GM21723 (cell line): ENCODE measurements around the gene ANKRD60.

ENCODE experiments used
- ATAC-seq: cut with Tn5 transposase; IDR thresholded peaks from one replicate; pipeline ENCODE4 v1.9.1; 2021; ENCODE audit warnings: mild to moderate bottlenecking, moderate library complexity; ENCODE audit not compliant: unreplicated experiment

The ANKRD60 gene

DNA sequence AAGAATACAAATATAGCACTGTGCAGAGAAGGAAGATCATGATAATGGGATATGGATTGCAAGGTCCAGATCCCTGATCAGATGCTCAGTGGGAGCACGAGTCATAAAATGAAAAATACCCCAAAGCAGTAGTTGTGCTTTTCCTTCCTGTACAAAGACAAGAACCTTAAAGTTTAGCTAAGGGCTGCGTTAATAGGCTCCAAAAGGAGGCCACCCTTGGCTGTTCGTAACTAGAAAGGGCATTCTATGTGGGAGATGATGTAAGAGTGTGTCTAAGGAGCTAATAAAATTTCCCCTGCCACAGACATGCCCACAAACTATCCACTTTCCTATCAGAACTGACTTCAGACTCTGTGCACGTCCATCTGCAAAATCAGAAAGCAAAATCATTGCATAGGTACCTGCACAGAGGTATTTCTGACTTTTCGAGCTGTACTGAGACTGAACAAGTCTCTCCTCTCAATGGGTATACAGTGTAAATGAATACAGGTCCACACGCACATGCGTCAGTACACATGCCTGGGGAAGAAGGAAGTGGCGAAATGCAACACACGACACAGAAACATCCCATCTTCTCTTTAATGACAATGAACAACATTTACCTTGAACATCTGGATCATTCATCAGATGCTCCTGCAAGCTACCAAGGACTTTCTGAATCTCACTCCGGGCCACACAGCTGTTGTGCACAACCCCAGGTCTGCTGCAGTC is 16.9 kb upstream of the ANKRD60 start:
- no peak for ATAC-seq

DNA sequence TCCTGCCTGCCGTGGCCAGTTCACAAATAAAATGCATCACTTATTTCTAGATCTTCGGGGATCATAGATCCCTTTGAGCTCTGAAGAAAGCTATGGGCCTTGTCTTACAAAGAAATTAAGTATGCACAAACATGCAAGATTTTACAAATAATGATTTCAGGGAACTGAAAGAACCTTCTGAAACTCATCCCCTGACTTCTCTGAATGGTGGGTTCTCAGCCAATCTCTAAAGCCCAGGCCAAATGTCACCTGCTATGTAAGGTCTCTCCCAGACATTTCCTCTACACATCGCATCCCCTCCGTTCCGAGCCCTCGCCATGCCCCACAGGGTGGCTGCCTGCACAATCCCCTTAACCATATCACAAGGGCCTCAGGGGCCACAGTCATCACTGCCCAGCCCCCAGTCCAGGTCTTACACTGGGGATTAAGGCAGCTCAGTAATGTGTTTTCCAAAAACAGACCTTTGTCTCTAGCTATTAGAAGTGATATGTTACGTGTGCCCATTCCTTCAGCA is 16.1 kb upstream of the ANKRD60 start:
- ATAC-seq: no peak

DNA sequence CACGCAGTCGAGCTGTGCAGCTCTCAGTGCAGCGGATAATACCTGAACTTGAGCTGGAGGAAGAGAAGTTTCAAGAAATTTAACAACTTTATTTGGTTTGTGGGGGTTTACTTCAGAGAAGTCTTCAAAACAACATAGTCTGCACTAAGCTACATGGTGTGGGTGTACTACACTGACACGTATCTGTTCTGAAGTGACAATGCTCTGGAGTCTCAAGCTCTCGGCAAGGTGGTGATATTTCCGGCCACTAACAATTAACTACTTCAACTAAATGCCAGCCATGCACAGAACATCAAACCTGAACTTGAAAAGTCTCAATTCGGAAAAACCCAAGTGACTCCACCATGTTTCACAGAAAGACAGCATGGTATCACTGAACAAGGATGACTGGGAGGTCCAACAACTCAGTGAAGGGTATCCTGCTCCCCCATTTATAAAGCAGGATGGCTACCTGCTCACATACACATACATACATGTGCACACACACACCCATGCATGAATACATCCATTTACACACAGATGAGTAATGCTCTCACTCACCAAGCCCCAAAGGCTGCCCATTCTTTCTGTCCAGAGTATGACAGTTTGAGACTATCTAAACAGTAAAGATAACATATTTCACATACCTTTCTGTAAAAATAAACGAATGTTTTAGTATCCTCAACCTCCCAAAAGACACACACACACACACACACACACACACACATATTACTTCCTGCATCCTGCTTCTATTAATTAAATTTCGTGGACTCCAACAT is 15.4 kb upstream of the ANKRD60 start:
- ATAC-seq: no peak

DNA sequence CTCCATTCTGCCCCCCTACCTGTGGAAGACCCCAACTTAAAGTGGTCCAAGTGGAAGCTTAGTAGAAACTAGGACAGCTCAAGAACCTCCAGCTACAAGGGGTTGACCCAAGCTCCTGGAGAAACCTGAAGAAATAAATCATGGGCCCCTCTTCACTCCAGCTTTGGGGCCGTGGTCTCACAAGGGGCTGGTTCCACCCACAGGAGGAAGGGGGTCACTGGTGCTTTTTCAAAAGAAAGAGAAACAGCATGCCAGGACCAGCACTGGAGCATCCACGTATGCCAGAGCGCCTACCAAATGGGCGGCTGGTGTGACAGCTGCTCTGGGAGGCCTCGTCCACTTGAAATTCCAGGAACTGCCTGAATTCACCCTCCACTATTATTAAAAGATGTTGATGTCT is 14.4 kb upstream of the ANKRD60 start:
- ATAC-seq: no peak

DNA sequence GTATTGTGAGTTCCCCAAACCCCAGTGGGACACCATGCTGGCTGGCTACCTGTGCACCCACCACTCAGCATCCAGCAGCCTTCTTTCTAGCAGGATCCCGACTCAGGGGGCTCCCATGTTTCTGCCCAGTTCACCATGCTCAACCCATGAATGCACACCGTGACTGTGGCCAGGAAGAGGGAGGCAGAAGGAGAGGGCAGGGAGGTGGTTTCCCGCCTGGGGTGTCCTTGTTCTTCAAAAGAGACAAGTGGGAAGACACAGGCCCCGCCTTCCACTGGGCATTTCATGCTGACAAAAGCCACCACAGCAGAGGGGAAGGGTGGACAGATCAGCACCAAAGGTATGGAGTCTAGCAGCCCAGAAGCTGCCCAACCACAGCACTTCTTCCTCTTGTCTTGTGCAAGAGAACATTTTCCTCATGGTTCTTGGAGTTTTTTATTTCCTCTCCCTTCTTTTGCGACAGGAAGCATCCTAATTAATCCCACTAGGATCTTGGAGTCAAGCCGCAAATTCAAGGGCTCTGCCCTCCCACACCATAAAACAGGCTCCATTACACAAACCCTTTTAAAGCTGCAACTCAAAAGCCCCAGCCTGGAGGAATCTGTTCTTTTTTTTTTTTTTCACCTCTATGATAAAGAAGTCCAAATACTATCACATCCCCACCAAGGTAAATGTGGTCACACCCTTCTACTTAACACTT is 13.5 kb upstream of the ANKRD60 start:
- ATAC-seq: no peak

DNA sequence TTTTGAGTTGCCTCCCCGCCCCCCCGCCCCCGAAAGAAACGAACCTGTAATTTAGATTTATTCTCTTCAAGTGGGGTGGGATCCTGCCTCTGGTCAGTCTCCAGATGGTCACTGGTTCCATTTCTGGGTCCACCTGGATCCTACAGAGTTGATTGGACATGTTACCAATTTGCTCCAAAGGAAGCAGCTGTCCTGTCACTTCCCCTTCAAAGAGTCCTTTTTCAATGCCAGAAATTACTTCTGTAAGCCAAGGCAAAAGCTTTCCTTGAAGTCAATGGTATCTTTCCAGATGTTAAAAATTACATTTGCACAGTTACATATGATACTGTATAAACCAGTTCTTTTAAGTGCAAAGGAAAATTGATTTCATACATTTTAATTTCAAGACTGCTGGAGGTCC is 12.0 kb upstream of the ANKRD60 start:
- ATAC-seq: no peak

DNA sequence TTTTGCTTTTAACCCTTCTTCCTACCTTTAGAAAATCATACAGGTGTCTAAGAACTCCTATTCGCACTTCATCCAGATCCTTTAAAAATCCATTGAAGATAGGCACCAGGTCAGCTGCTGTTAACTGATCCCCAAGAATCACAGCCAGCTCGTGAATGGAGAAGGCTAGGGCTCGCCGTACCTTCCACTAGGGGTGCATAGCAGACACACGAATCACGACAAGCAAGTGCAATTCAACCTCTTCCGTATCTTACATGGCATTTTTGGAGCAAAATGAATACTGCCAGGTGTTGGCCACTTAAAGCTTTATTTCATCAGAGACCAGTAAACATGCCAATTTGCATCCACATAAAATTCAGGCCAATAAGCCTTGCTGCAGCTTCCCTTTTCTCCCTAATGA is 10.8 kb upstream of the ANKRD60 start:
- no peak for ATAC-seq

DNA sequence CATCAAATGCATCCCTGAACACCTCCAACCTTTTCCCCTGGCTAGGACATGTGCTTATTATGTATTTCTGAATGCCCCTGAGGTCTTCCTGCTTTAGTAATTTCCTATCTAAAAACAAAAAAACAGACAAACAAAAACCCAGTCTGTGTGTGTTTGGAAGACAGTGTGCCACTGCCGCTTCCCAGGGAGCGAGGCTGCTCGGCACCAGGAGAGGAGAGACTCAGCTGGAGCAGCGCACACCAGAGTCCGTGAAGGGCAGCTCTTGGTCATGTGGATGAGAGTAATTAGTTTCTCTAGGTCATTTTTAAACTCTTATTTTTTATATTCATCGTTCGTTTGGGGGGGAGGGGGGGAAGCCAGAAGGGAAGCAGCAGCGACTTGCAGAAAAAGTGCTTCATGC is 10.0 kb upstream of the ANKRD60 start:
- no peak for ATAC-seq

DNA sequence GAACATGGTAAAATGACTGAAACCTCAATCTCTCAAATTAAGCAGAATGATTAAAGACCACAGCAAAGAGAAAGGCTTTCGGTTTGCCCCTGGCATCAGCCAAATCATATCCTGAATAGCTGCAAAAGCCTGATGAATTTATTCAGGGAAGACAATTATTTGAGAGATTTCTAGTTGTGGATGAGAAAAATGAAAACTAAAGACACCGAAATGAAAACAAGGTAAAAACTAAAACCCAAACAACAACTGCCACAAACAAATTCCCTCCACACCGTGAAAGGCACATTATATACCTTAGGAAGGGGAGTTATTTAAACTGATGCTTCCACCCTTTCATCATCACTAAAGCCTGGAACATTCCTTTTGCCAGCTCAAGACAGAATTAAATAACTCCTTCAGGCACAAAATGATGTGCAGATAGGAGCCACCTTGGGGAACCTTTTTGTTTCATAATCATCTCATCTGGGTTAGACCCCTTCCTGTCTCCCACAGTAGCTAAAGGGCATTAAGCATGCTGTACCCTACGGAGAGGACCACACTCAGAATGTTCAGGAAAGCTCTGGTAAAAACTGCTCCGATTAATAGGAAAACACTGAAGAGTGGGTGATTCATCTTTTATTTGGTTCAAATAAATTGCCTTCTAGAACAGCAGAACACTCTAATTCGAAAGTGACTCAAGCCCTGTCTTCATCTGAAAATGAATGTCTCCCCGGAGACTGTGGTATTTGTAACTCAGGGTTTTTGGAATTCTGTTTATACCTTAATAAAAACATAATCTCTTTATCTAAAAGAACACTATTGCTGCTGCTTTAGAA is 9.1 kb upstream of the ANKRD60 start:
- no peak for ATAC-seq

DNA sequence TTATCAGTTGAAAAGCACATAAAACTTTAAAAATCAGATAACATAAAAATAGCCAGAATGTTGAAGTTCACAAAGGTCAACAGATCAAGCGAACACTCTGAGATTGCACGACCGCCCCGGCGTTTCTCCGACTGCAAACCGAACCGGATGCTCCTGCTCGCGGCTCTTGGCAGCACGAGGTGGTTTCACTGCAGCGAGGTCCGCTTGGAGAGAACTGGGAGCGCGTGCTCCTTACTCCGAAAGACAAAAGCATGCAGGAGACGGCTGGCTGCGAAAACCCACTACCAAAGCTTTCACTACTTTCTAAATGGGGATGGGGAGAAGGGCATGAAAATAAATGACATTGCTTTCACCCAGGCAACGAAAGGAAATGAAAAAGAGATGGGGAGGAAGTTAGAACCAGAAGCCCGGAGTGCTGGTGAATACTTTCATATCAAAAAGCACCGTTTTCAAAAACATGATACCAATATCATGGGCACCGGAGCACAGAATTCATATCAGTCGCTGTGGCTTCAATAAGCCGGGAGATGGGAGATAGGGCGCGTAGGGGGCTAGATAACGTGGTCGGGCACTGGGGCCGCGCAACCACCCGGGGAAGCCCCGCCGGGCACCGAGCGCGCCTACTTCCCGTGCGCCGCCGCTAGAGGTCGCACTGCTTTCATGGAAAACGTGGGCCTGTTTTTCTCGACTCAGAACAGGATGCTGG is 8.3 kb upstream of the ANKRD60 start:
- ATAC-seq: peak; percentile 82

DNA sequence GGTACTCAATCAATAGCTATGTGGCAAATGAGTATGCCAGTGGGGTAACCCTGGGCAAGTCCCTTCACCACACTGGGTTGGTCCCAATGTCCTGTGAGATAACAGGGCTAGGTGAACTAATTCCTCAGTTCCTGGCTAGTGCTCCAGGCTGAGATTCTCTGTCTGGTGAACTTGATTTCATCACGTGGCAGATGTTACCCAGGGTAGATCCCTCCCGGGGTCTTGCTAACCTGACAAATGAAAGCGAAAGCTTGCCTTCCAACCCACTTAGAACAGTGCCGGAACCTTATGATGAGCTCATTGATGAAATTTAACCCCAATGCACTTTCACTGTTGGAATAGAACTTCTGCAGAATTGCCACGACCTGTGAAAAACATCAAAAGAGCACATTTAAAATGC is 6.6 kb upstream of the ANKRD60 start:
- no peak for ATAC-seq

DNA sequence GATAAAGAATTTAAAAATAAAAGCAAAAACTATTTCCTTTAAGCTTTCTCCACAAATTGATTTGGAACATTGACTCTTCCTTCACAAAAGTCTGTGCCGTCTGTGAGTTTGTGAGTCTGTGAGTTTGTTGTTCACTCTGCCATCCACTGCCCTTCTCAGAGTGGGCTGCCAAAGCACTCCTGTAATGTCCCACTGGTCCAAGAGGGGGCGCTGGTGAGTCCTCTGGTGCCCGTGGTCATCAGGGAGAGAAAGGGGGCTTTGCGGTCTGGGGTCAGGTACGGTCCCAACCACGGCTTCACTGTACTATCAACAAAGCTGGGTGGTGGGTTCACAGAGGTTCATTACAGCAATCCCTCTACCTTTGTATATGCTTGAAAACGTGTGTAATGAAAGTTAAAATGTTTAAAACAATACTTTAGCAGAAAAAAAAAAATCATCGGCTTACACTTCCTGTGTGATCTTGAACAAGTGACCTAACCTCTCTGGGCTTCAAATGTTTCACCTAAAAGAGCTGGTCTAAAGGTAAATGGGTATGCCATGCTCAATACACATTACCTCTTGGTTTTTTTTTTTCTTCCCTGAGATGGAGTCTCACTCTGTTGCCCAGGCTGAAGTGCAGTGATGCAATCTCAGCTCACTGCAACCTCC is 5.6 kb upstream of the ANKRD60 start:
- ATAC-seq: no peak

DNA sequence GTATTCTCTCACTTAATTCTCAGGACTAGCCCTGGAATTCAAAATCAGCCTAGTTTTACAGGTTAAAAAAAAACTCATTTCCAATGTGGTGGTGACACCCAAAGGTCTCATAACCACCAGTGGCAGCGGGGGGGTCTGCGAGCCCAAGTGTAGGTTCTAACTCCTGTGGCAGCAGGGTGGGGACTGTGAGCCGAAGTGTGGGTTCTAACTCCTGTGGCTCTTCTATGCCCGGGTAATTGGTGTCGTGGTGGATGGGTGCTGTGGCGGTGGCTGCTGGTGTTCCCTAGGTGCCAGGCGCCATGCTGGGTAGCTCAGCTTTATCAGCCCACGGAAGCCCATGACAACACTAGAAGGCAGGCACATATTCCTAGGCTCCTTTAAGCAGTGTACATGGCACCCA is 4.9 kb upstream of the ANKRD60 start:
- no peak for ATAC-seq

DNA sequence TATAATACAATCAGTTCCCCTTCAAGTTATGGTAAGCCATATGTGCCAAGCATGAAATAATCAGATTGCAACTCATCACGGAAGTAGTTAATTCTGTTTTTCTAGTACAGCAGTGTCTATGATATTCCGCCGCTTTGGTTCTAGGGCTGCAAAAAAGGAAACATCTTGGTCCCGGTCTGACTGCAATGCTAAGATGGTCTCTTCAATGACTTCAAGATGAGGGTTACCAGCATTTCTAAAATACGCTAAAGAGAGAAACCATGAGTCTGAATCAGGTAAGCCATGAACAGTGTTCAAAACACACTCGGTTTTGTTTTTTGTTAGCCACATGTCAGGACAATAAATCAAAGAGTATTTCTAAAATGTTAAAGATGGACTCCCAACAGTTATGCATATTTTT is 3.2 kb upstream of the ANKRD60 start:
- ATAC-seq: no peak

DNA sequence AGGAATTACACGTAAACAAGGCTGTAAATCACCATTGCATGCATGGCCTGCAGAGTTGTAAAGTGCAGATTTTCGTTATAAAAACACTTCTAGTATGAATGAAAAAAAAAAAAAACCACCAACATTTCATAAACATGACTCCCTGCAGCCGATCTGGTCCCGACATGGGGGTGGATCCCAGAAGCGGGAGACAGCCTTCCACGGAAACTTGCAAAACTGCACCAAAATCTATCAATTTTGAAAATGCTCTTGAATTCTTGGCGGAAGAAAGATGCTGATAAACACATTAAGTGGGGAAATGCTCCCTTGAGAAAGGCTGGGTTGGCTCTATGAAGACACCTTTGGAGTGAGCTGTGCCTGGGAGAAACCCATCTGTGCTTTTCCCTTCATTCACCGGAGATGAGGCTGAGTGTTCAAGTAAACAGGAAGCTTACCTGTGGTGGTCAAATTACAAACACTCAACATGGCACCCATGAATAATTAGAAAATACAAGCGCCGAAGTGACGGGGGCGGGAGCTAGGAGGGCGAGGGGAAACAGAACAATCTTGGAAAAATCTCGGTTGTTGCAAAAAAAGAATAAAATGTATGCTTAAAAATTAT is 845 bp upstream of the ANKRD60 start:
- no peak for ATAC-seq

DNA sequence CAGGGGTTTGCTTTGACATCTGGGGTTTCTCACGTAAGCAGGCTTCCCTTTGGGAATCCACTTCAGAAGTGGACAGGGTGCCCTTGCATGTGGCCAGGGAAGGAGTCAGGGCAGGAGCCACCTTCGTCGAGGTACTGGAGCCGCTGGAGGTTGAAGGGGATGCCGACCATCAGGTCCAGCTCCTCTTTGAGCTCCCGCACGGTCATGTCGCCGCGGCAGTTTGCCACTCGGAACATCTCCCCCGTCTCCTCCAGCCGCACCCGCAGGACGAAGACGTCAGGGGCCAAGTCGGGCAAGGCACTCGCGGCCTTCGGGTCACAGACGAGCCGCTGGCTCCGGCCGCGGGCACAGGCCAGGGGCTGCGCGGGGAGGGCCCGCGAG is 360 bp downstream of the ANKRD60 start:
- no peak for ATAC-seq

DNA sequence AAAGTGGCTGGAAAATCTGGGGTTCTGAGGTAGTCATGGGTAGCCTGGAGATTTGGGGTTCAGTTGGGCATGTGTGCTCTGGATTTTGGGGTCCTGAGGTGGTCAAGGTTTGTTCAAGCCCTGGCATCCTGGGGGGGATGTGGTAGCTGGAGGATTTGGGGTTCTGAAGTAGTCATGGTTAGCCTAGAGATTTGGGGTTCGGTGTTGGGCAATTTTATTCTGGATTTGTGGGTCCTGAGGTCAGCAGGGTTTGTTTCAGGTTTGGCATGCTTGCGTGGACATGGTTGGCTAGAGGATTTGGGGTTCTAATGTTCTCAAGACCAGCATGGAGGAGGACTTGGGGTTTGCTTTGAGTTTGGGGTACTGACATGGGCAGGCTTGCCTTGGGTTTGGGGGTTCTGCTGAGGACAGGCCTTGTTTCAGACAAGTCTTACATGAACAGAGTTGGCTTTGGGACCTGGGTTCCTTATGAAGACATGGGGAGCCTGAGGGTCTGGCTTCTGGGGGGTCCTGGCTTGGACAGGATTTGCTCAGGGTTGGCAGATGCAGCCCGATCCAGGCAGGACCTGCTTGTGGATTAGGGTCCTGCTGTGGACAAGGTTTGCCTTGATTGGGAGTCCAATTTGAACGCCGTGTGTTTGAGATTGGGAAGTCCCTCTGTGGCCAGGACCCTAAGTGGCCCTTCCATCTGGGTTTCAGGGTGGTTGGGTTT is 906 bp downstream of the ANKRD60 start:
- no peak for ATAC-seq

DNA sequence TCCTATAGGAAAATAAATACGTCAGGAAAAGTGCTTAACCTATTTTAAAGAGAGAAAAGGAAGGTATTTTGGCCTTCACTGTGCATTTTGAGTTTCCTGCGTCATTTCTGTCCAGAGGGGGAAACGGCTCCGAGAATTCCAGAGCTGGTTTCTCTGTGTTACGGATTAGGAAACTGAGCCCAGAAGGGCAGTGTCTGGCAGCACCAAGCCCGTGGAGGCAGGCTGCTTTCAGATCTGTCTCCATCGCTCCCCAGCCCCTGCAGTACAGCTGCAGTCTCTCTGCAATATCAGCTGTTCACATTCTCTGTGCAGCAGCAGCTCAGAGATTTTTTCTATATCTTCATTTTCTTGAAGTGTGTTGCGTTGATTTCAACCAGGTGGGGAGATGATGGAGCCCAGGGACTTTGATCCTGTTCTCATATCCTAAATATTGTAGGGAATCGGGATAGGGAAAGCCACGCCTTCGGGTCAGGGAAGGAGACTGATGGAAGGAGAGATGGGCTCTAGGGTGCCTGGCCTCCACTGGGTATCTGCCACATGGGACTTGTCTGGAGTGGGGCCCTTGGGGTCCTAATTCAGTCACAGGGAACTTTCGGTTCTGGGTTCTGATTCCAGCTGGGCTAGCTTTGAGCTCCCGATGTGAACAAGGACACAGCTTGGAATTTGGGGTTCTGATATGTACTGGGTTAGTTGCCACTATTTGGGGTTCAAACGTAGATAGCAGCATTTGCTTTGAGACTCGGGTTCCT is 2.8 kb downstream of the ANKRD60 start:
- ATAC-seq: no peak
